GM12873 (cell line): ENCODE results near the gene KRR1.

ENCODE experiments used
- CTCF ChIP-seq: IDR thresholded peaks from 2 replicates; pipeline ENCODE4 v1.5.1; 2012; ENCODE audit warnings: low read depth, mild to moderate bottlenecking, moderate library complexity, low read length, control low read depth; ENCODE audit not compliant: insufficient read depth; ENCODE audit errors: missing control alignments

KRR1 gene

GRCh38 chr12:75481013-75481705, 30.2 kb downstream of the KRR1 start:
- no peak for TF ChIP-seq CTCF

- no peak for TF ChIP-seq CTCF
Measured at GRCh38 chr12:75480469-75480949, 30.9 kb downstream of the KRR1 start, which contains the start of gene GLIPR1. TSS of gene GLIPR1 (plus strand) at chr12:75480755. CDS start at chr12:75480881, 126 bp downstream.

- no peak for TF ChIP-seq CTCF
Measured at GRCh38 chr12:75479963-75480461, 31.4 kb downstream of the KRR1 start.

- no peak for TF ChIP-seq CTCF
Measured at GRCh38 chr12:75478116-75478794, 33.2 kb downstream of the KRR1 start.

GRCh38 chr12:75477137-75477536, 34.3 kb downstream of the KRR1 start:
- TF ChIP-seq CTCF = no peak

- TF ChIP-seq CTCF = no peak
Measured at GRCh38 chr12:75476071-75476470, 35.3 kb downstream of the KRR1 start.

- no peak for TF ChIP-seq CTCF
Measured at GRCh38 chr12:75474116-75474515, 37.3 kb downstream of the KRR1 start.
